Hematopoietic multipotent progenitor cell (in vitro differentiated cells): ENCODE measurements around the gene P4HA1. TPM values are rescaled to one million over a fixed set of nuclear protein-coding genes. Genes with fewer than 3 reads are reported as not detected.
A peak's percentile ranks its signal among the peaks of the same experiment; 100 is the strongest.

Experiments
- DNase-seq, 3 donors: peaks; one replicate each; pipeline ENCODE4 v3.0.0-alpha.2; 2011 to 2015; ENCODE audit warnings: low read depth in 2 of 3, low spot score in 2 of 3
- total RNA-seq: library from RNA; depleted of rRNA; stranded (reverse); fragments of >200 nt; gene quantifications from one replicate; pipeline ENCODE4 v1.2.3, GENCODE V29; 2012

P4HA1 gene
- total RNA-seq, 1 donor: 7.3 TPM

DNA sequence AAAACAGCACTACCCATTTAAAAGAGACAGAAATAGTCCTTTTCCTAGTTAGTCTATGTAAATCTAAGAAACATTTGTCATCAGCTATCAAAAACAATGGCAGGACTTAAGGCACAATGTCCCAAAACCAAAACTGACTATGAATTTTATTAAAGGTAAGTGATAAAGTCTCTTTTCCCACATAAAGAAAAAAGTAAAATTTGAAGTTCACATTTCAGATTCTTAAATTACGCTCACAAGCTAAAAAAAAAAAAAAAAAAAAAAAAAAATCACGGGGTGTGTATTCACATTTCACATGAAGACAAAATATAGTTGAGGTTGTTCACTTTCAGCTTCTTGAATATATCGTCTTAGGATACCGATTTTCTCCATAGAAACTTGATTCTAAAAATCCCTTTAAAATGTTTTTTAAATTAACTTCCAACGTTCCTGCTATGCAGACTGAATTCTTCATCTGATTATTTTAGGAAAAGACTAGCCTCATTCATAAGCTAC lies 1.6 kb downstream of the P4HA1 start:
- no peak for DNase-seq

DNA sequence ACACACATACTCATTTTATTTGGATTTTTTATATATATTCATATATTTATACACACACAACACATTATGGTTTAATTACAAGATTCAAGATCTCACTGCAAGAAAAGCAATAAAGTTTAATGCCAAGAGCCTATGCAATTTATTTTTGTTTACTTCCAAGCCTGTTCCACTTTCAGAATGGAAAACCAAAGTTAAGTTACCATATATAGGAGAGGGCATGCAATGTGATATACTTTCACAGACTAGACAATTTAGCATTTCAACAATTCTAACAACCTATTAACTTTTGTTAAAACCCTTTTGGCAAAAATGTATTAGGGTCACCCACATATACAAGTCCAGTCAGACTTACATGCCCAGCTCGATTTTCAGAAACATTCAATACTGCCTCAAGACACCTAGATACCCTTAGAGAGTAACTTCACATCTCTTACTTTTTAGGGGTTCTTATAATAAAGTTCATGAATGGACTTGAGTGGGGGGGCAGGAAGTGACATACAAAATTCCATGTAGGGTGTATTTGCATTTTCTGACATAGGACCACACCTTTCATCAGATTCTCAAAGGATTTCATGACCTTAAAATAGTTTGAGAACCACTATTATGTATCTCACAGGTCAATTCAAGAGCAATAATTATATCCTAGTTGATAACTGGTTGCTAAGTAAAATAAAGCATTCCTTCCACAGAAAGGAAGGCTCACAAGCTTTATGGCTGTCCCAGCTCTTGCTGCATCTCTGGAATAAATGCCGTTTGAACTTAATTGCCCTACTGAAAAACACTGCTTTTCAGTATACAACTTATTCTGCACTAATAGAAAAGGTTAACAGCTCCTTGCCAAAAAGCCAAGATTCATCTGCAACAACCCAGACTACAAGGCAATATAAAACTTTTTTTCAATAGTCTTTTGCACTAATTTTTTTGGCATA lies 2.5 kb downstream of the P4HA1 start:
- no peak for DNase-seq

DNA sequence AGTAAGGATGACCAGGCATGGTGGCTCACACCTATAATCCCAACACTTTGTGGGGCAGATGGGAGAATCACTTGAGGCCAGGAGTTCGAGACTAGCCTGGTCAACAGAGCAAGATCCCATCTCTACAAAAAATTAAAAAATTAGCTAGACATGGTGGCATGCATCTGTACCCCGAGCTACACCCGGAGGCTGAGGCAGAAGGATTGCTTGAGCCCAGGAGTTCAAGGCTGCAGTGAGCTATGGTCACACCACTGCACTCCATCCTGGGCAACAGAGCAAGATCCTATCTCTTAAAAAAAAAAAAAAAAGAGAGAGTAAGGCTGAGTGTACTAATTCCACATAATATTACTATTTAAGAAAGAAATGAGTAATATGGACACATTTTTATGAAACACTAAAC lies 3.8 kb downstream of the P4HA1 start:
- DNase-seq: no peak

DNA sequence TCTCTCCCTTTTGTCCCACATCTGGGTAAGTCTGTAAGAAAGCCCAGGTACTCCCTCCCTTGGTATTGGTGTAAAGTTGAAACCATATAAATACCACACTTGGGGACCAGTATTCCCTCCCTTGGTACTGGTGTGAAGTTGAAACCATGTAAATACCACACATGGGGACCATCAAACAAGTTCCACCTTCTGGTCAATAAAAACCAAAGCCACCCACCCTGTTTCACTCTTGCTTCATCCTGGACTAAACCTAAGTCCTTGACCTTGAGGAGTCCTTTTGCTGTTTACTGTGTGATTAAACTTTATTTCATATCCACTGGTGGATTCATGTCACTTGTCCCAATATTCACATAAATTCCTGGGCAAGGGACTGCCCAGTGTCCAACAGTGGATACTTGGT lies 8.4 kb downstream of the P4HA1 start:
- no peak for DNase-seq

DNA sequence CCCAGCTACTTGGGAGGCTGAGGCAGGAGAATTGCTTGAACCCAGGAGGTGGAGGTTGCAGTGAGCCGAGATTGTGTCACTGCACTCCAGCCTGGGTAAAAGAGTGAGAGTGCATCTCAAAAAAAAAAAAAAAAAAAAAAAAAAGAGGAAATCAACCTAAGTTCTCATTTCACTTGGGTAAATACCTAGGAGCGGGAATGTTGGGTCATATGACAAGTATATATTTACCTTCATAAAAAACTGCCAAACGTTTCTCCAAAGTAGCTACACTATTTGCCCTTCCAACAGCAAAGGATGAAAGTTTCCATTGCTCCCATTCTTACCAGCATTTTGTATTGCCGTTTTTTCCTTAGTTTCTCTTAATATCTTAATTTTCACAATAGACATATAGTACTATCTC lies 9.8 kb downstream of the P4HA1 start:
- no peak for DNase-seq

DNA sequence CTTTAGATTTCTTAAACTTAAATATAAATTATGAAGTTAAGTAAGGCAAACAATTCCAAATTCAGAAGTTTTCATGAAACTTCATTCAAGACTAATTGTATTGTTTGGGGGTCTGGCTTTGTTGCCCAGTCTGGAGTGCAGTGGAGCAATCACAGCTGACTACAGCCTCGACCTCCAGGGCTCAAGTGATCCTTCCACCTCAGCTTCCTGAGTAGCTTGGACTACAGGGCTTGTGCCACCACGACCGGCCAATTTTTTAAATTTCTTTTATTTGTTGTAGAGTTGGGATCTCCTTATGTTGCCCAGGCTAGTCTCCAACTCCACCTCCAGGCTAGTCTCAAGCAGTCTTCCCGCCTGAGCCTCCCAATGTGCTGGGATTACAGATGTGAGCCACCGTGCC lies 12.5 kb downstream of the P4HA1 start:
- no peak for DNase-seq

DNA sequence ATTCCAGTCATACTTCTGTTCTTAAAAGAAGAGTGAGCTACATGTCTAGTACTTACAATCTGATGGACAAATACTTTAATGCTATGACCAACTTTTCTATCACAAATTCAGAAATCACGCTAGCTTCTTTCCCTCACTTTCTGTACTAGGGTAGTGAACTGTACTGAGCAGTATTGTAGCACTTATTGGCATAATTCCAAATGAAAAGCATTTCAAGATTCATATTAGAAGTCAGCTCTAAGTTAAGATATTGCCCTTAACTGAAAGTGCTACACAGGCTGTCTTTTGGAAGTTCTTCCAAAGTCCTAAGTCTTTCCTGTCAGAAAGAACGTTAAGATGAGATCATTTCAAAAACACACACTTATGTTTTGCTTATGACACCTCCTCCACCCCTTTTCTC lies 13.4 kb downstream of the P4HA1 start:
- no peak for DNase-seq

DNA sequence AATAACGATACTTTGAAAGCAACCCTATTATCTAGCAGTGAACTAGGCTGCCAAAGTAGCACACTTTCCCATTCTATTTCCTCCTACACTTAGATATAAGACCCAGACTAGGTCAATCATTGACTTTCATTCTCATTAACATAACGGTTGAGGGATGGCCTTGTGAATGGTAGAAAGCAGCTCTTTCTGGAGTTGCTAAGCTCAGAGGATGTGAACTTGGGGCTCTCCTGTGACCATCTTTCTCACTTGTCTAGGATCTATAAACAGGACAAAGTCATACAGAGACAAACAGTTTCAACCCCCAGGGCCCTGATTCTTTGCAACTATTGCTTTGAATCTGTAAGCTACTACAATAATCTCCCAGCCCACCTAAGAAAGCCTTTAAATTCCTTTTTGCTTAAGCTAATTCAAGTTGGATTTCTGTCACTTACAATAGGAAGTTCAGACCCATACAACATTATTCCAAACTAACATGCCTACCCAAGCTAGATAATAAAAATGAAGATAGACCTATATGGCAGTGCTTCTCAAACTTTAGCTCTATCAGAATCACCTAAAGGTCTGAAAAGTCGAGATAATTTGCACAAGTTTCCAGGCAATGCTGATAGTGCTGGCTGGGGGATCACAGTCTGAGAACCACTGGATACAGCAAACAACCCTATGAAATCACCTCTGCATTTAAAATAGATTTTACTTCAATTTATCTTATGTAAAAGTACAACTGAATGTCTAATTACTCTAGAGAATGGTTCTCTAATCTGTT lies 16.7 kb downstream of the P4HA1 start:
- DNase-seq: no peak

DNA sequence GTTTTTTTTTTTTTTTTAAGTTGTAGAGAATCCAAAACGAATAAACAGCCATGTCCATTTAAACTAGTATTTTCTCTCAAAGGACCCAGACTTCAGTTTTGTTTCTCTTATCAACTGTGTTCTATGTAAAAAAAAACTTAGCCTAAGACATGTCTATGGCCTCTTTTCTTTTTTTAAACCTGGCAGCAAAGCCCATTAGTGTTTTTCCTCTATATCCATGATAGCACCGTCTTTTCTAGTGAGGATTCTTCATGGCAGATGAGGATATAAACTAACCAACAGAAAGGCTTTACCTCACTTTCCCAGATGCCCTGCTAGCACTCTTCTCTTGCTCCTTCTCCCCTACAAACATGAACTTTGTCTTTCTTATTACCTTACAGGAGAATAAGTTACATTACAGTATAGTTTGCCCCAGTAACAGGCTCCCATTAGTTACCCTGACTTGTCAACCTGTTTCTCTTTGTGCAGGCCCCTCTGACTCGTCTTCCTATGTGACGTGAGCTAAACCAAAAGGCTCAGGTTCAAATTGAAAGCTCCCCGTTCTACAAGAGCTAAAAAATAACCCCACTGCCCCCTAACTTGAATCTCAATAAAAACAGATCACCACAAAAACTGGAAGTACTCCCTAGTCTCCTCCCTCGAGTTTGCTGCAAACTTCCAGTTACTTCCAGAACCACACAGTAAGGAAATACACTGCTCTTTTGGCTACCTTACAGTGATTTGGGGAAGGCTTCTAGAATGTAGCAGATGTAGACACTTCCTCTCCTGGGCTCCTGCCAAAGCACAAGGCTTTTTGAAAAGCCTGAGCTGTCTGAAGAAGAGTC lies 20.1 kb downstream of the P4HA1 start:
- DNase-seq: peak in 2 of 3 donors; percentile 30 to 62

DNA sequence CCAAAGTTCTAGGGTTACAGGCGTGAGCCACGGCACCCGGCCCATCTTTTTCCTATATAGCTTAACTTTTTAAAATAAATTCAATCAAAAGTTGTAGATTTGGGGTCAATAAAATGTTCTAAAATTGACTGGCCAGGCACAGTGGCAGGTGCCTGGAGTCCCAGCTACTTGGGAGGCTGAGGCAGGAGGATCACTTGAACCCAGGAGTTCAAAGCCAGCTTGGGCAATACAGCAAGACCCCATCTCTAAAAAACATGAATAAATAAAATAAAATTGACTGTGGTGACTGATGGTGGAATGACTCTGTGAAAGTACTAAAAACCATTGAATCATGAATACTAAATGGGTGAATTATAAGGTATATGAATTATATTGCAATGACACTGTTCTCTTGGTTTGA lies 20.8 kb downstream of the P4HA1 start:
- no peak for DNase-seq

DNA sequence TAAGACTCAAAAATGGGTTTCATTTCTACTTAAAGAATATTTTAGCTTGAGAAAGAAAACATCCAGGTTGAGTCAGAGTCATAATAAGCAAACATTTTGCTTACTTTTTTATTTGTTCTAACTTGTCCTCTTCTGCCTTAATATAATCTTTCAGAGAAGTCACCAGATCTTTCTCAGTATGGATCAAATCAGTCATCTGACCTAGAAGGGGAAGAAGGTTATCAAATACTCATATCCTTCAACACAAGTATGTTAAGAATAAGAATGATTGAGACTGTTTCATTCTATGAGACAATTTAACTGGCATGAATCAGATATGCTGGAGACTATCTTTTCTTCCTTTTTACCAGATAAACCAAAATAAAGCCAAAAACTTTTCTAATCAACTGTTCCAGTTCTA lies 23.0 kb downstream of the P4HA1 start:
- DNase-seq: no peak

DNA sequence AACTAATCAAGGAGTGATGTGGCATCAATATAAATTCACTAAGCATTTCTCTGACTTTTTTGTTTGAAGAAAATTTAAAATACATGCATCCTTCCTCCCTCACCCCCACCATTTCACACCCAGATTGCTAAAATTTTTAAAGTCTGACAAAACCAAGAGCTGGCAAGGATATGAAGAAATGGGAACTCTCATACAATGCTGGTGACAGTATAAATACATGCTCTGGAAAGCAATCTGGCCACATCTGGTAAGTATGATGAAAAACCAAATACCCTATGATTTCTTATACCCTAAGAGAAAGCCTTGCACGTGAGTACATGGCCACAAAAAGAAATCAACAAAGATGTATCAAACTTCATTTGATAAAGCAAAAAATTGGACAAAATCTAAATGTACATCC lies 31.2 kb downstream of the P4HA1 start:
- no peak for DNase-seq

DNA sequence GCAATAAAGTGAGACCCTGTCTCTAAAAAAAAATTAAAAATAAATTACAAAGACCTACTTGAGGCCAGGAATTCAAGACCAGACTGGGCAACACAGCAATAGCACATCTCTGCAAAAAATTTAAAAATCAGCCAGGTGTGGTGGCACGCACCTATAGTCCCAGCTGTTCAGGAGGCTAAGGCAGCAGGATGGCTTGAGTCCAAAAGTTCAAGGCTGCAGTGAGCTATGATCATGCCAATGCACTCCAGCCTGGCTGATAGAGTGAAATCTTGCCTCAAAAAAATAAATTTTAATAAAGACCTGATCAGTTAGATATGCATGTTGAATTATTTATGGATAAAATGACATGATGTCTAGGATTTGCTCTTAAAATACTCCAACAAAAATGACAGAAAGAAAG lies 34.9 kb downstream of the P4HA1 start:
- no peak for DNase-seq

DNA sequence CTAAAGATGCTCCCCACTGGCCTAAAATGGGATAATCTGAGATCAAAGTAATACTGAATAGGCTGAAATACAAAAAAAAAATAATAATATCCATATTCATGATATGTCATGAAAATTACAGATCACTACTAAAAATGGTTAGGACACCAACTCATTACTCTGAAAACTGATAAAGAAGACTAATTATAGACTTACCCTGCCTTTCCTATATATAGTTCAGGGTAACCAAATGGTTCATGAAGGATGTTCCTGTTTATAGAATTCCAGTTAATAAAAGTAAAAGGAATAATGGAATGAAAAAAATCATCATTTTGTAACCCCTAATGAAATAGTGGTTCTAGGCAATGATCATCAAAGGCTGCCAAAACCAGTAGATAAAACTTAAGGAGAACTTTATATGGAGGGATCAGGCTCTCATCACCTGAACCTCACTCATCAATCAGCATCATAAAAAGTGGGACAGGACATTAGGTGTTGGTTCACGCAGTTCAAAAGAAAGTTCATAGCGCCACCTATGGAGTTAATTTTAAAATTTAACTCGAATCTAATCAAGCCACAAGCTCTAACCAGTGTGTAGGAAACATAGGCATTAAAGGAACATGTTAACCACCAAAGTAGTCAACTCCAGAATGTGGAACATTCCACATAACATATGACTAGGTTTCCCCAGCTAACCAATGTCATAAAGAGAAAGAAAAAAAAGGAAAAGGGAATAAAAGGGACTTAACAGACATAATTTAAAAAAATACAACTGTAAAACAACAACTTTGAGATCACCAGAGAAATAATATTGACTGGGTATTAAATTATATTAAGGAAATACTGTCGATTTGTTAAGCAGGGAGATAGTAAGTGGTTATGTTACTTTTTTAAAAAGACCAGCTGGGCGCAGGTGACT lies 35.7 kb downstream of the P4HA1 start:
- peak in 2 of 3 donors; percentile 19 to 60 for DNase-seq

DNA sequence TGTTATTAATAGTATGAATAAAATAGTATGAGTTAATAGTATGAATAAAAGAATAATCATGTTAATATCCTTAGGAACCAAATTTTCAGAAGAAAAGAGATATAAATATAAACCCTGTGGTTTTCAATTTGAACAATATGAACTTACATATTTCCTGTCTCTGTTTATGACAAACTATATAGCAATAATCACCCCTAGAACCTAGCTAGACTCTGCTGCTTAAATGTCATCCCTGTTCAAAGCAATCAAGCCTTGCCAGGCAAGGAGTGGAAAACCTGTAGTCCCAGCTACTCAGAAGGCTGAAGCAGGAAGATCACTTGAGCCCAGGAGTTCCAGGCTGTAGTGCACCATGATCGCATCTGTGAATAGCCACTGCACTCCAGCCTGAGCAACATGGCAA lies 36.5 kb downstream of the P4HA1 start:
- DNase-seq: no peak

DNA sequence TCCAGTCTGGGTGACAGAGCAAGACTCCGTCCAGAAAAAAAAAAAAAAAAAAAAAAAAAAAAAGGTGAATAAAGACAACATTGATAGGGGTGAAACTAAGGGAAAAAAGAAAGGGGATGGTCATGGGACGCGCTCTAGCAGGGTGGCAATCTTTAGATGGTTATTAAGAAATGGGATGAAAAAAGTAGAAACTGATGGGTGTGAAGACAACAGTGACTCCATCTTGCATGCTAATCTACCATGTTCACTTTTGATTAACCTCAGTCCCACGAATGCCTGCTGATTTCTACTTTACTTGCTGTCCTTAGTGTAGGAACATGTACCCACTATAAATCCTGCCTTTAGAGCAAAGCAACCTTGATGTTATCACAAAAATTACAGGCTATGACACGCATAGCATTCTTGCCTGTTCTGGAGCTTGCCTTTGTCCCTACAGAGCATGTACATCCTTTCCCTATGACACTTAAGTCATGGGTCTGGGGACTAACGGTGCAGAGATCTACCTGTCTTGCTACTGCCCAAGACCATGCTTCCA lies 38.5 kb downstream of the P4HA1 start:
- DNase-seq: no peak

DNA sequence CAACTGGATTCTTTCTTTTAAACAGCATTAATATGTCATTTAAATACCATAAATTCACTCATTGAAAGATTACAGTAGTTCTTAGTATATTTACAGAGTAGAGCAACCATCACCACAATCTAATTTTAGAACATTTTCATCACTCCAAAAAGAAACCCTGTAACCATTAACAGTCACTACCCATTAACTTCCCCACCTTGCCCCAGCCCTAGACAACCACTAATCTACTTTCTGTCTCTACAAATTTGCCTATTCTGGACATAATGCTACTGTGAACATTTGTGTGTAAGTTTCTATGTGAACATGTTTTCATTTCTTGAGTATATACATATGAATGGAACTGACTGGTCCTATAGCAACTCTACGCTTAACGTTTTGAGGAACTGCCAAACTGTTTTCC lies 42.4 kb downstream of the P4HA1 start:
- DNase-seq: no peak

DNA sequence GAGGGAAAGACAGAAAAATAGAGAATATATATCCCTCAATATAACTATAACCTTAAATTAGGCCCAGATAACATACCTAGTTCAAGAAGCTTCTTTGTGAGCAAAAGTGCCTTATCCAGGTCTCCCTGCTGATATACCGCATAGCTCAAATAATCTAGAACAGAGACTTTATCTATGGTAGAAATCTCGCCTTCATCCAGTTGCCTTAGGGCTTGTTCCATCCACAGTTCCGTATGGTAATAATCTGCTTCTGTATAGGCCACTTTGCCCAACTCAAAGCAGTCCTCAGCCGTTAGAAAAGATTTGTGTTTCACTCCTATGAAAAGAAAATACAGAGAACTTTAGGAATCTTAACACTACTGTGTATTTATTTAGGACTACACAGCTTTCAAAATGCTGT lies 43.4 kb downstream of the P4HA1 start:
- DNase-seq: no peak

DNA sequence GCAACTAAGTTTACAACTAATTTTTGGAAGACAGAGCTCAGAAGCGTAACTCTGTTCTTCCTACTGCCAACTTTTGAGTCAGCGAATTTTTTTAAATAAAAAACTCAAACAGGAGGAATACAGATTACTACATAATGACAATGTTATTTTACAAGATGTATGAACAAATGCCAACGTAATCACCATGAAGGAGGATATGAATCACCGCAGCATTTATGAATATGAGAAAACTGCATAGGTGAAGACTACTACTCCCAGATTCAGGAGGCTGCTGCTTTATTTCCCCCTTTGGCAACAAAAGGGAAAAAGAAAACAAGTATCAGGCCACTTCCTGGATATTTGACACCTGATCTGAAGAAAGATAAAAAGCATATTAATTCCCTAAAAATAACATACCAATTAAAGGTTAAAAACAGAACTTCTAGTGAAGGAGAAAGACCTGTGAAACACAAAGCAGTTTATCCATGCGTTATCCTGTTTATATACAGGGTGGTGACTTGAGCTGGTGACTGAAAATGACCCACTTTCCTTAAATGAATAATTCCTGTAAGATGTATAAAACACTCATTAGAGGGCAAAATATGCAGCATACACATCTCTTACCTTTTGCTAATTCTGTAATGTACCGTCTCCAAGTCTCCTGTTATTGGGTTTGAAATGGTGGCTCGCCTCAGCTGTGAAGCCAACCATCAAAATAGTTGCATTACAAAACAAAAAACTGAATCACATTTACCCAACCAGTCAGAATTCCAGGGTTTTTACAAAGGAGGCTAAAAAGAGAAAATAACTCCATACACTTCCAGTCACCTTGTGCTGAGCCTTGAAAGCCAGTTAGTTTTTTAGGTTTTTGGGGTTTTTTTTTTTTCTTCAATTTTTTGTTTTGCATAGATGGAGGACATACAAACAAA lies 52.0 kb downstream of the P4HA1 start:
- DNase-seq: no peak
